GM23248 (cell line): Measurements from ENCODE around the gene CACNB4.

ENCODE experiments used
- EZH2 ChIP-seq: fragments of 200-600 bp; sonication (generic); IDR thresholded peaks from 2 replicates; pipeline ENCODE4 v1.6.1; 2018; ENCODE audit warnings: antibody characterized with exemption, mild to moderate bottlenecking; ENCODE audit not compliant: insufficient read depth, poor library complexity, severe bottlenecking
- EZH2phosphoT487 ChIP-seq: fragments of 200-600 bp; sonication (generic); IDR thresholded peaks from 2 replicates; pipeline ENCODE4 v1.6.1; 2018; ENCODE audit warnings: antibody characterized with exemption, moderate library complexity, mild to moderate bottlenecking, low read depth; ENCODE audit not compliant: insufficient read depth

DNA sequence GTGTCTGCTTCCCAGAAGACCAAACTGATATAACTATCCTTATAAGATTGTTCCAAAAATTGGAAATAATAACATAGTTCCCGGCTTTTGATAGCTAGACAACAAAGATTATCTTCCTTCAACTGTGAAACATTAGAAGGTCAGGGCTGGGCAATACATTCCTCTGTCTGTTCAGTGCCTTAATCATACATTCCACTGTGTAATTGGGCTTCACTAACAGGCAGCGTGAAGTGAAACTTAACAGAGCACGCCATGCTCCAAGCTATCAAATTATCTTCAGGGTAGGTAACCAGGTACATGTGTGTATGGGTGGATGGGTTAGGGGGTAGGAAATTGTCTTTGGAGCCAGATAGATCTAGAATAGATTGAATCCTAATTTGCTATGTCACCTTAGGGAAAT, 247.1 kb downstream of the CACNB4 start:
- TF ChIP-seq EZH2phosphoT487: no peak
- TF ChIP-seq EZH2: no peak
